Measurements from ENCODE around the gene SEC14L3. TPM values are rescaled to one million over a fixed set of nuclear protein-coding genes. Genes with fewer than 3 reads are reported as not detected.
A peak's percentile ranks its signal among the peaks of the same experiment; 100 is the strongest.

The SEC14L3 gene
- total RNA-seq, 2 experiments from 2014 or later: not detected

GRCh38 chr22:30500628-30501027 lies 28.8 kb upstream of the SEC14L3 start:
- POLR2A ChIA-PET: no interaction called here
- Mint-ChIP-seq H3K27ac (no peak overlapping the region), H3K9me3 (no peaks in the 10 kb centered on the region), H3K4me3 (no peak overlapping the region), H3K36me3 (no peaks in the 10 kb centered on the region), H3K27me3 (peaks cover 38% of the 10 kb centered on the region), H3K4me1 (no peaks in the 10 kb centered on the region)
- ATAC-seq (ENCODE audit: low read depth) (no peak), DNase-seq (no peak)

GRCh38 chr22:30497466-30498150 lies 25.8 kb upstream of the SEC14L3 start:
- H3K27ac Mint-ChIP-seq: no peak overlapping the region
- ATAC-seq (ENCODE audit: low read depth): no peak
- no peaks in the 10 kb centered on the region for H3K4me1 Mint-ChIP-seq
- no peak overlapping the region for H3K4me3 Mint-ChIP-seq
- POLR2A ChIA-PET: interaction anchor here (0.6 to 0.7 kb wide), 2 partner anchors 55 to 1788 kb away, joined by 3 to 8 read pairs; no protein-coding TSS in a partner anchor
- DNase-seq: no peak
- no peaks in the 10 kb centered on the region for H3K36me3 Mint-ChIP-seq
- H3K27me3 Mint-ChIP-seq: peaks cover 21% of the 10 kb centered on the region
- no peaks in the 10 kb centered on the region for H3K9me3 Mint-ChIP-seq

DNA sequence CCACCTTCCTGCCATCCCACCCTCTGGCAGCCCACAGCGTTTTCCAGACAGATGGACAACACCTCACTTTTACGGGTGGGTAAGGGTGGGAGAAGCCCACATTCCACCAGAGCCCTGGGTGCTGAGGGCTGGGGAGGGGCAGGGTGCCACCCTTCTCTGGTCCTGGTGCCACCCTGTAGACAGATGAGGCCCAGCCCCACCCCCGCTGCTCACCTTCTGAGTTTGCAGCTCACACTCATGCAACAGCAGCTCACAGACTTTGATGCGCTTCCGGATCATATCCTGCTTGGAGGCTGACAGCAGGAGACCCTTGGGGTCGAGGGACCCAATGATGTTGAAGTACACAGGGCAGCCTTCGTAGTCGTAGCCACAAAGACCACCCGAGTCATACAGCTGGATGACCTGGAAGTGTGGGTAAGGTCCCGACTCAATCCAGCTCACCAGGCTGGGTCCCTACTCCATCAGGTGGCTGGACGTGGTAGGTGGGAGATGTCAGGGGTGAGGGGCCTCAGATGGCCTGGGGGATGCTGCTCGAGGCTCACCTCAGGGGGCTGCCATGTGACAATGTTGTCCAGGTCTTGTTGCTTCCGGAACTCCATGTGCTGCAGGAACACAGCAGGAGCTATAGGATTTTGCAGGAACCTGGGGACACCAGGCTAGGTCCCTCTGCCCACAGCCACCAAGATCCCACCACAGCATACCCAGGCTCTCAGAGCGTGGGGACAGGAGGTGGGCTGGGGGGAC lies 23.4 kb upstream of the SEC14L3 start:
- no peaks in the 10 kb centered on the region for H3K9me3 Mint-ChIP-seq
- ATAC-seq (ENCODE audit: low read depth) (no peak), DNase-seq (no peak)
- peaks cover 17% of the 10 kb centered on the region for H3K27me3 Mint-ChIP-seq
- no peaks in the 10 kb centered on the region for H3K36me3 Mint-ChIP-seq
- no peak overlapping the region for H3K4me3 Mint-ChIP-seq
- POLR2A ChIA-PET: no interaction called here
- no peaks in the 10 kb centered on the region for H3K4me1 Mint-ChIP-seq
- no peak overlapping the region for H3K27ac Mint-ChIP-seq

DNA sequence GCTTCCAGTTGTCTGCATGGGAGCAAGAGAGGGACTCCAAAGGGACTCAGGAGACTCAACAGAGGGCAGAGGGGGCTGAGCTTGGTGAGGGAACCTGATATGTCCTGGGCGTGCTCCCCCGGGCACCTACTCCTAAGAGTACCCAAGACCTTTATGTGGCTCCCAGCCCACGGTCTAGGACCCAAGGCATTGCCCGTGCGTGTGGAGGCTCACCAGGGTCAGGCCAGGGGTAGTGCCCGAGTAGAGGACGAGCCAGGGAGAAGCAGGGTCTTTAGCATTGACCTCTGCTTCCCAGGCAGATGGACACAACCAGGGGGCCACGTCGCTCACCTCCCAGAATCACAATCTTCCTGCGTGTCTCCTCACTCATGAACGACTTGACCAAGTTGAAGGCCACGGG lies 20.3 kb upstream of the SEC14L3 start:
- peaks cover 4% of the 10 kb centered on the region for H3K27me3 Mint-ChIP-seq
- H3K9me3 Mint-ChIP-seq: no peaks in the 10 kb centered on the region
- POLR2A ChIA-PET: no interaction called here
- H3K4me3 Mint-ChIP-seq: no peak overlapping the region
- H3K4me1 Mint-ChIP-seq: no peaks in the 10 kb centered on the region
- ATAC-seq (ENCODE audit: low read depth): no peak
- no peaks in the 10 kb centered on the region for H3K36me3 Mint-ChIP-seq
- DNase-seq: no peak
- H3K27ac Mint-ChIP-seq: no peak overlapping the region

GRCh38 chr22:30491381-30491780 lies 19.6 kb upstream of the SEC14L3 start:
- Mint-ChIP-seq H3K27ac (no peak overlapping the region), H3K4me3 (no peak overlapping the region), H3K36me3 (no peaks in the 10 kb centered on the region), H3K9me3 (no peaks in the 10 kb centered on the region), H3K4me1 (no peaks in the 10 kb centered on the region), H3K27me3 (no peaks in the 10 kb centered on the region)
- DNase-seq: no peak
- POLR2A ChIA-PET: no interaction called here
- ATAC-seq (ENCODE audit: low read depth): no peak

- no peak overlapping the region for H3K27ac Mint-ChIP-seq
- no peaks in the 10 kb centered on the region for H3K9me3 Mint-ChIP-seq
- H3K36me3 Mint-ChIP-seq: no peaks in the 10 kb centered on the region
- H3K27me3 Mint-ChIP-seq: no peaks in the 10 kb centered on the region
- POLR2A ChIA-PET: no interaction called here
- no peaks in the 10 kb centered on the region for H3K4me1 Mint-ChIP-seq
- DNase-seq (no peak), ATAC-seq (ENCODE audit: low read depth) (no peak)
- no peak overlapping the region for H3K4me3 Mint-ChIP-seq
Measured at GRCh38 chr22:30490399-30490798, 18.6 kb upstream of the SEC14L3 start.

DNA sequence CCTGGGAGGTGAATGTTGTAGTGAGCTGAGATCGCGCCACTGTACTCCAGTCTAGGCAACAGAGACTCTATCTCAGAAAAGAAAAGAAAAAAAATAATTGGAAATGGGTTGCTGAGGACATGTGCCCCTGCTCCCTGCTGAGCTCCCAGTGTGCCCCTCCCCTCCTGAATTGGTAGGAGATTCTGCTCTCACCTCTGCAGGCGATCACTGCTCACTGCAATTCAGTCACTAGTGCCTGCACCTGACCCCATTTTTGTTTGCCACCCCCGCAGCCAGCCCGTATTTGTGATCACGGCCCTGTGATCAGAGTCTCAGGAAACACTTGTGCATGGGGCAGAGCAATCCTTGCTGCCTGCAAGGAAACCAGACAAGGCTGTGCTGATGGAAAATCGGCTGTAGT lies 16.3 kb upstream of the SEC14L3 start:
- Mint-ChIP-seq H3K36me3 (no peaks in the 10 kb centered on the region), H3K27ac (no peak overlapping the region), H3K4me3 (no peak overlapping the region), H3K9me3 (no peaks in the 10 kb centered on the region), H3K4me1 (no peaks in the 10 kb centered on the region), H3K27me3 (no peaks in the 10 kb centered on the region)
- DNase-seq: no peak
- POLR2A ChIA-PET: no interaction called here
- ATAC-seq (ENCODE audit: low read depth): no peak

DNA sequence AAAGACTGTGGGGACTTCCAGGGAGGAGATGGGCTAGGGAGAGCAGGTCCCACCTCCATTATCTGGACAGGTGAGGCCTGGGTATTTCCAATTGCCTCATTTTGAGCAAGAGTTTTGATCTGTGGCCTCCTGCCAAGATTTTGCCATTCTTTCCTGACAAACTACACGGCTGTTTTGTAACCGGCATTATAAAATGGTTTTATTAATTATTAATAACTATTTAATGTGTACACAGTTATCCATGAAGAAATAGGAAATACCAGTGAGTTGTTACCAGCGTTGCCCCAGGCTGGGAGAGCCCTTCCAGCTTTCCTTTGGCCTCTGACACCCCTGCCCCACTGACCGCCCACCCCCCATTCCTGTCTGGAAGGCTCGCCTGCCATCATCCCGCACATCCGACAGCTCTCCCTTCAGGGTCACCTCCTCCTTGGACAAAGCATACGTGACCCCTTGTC lies 14.9 kb upstream of the SEC14L3 start:
- Mint-ChIP-seq H3K4me3 (no peak overlapping the region), H3K27me3 (no peaks in the 10 kb centered on the region), H3K36me3 (no peaks in the 10 kb centered on the region), H3K9me3 (no peaks in the 10 kb centered on the region), H3K4me1 (no peaks in the 10 kb centered on the region), H3K27ac (no peak overlapping the region)
- DNase-seq (no peak), ATAC-seq (ENCODE audit: low read depth) (no peak)
- POLR2A ChIA-PET: interaction anchor here (0.9 to 2.0 kb wide), 2 partner anchors 63 to 95 kb away, joined by 3 to 9 read pairs; no protein-coding TSS in a partner anchor

GRCh38 chr22:30486118-30486517 lies 14.3 kb upstream of the SEC14L3 start:
- no peaks in the 10 kb centered on the region for H3K36me3 Mint-ChIP-seq
- no peak overlapping the region for H3K27ac Mint-ChIP-seq
- H3K27me3 Mint-ChIP-seq: peaks cover 3% of the 10 kb centered on the region
- no peaks in the 10 kb centered on the region for H3K9me3 Mint-ChIP-seq
- POLR2A ChIA-PET: interaction anchor here (0.6 to 2.0 kb wide), 3 partner anchors 44 to 95 kb away, joined by 3 to 9 read pairs (median 3); no protein-coding TSS in a partner anchor
- DNase-seq: no peak
- no peak for ATAC-seq (ENCODE audit: low read depth)
- H3K4me1 Mint-ChIP-seq: no peaks in the 10 kb centered on the region
- H3K4me3 Mint-ChIP-seq: no peak overlapping the region

GRCh38 chr22:30485362-30485988 lies 13.7 kb upstream of the SEC14L3 start:
- peak; percentile 97 for ATAC-seq (ENCODE audit: low read depth)
- no peaks in the 10 kb centered on the region for H3K36me3 Mint-ChIP-seq

GRCh38 chr22:30483169-30483568 lies 11.4 kb upstream of the SEC14L3 start:
- POLR2A ChIA-PET: no interaction called here
- H3K27ac Mint-ChIP-seq: no peak overlapping the region
- no peaks in the 10 kb centered on the region for H3K9me3 Mint-ChIP-seq

More at GRCh38 chr22:30485362-30485988, 13.7 kb upstream of the SEC14L3 start:
- Mint-ChIP-seq H3K27me3 (peaks cover 5% of the 10 kb centered on the region), H3K4me3 (no peak overlapping the region), H3K4me1 (no peaks in the 10 kb centered on the region), H3K9me3 (no peaks in the 10 kb centered on the region), H3K27ac (no peak overlapping the region)
- POLR2A ChIA-PET: interaction anchor here (0.6 to 2.0 kb wide), 3 partner anchors 43 to 94 kb away, joined by 3 to 9 read pairs (median 3); no protein-coding TSS in a partner anchor
- DNase-seq: peak; percentile 80

GRCh38 chr22:30481711-30482110 lies 9.9 kb upstream of the SEC14L3 start:
- Mint-ChIP-seq H3K27me3 (peaks cover 13% of the 10 kb centered on the region), H3K4me3 (no peak overlapping the region), H3K4me1 (no peaks in the 10 kb centered on the region), H3K27ac (no peak overlapping the region), H3K36me3 (no peaks in the 10 kb centered on the region), H3K9me3 (no peaks in the 10 kb centered on the region)
- DNase-seq: no peak
- POLR2A ChIA-PET: no interaction called here
- no peak for ATAC-seq (ENCODE audit: low read depth)

More at GRCh38 chr22:30483169-30483568, 11.4 kb upstream of the SEC14L3 start:
- DNase-seq (no peak), ATAC-seq (ENCODE audit: low read depth) (no peak)
- Mint-ChIP-seq H3K4me3 (no peak overlapping the region), H3K4me1 (no peaks in the 10 kb centered on the region), H3K36me3 (no peaks in the 10 kb centered on the region), H3K27me3 (peaks cover 13% of the 10 kb centered on the region)

GRCh38 chr22:30479981-30480380 lies 8.2 kb upstream of the SEC14L3 start:
- POLR2A ChIA-PET: no interaction called here
- no peaks in the 10 kb centered on the region for H3K36me3 Mint-ChIP-seq
- H3K27ac Mint-ChIP-seq: no peak overlapping the region
- H3K4me3 Mint-ChIP-seq: no peak overlapping the region
- H3K9me3 Mint-ChIP-seq: no peaks in the 10 kb centered on the region
- H3K4me1 Mint-ChIP-seq: no peaks in the 10 kb centered on the region
- ATAC-seq (ENCODE audit: low read depth) (no peak), DNase-seq (no peak)
- H3K27me3 Mint-ChIP-seq: peaks cover 13% of the 10 kb centered on the region
